ENCODE data around the gene MTMR2.

Gene MTMR2

DNA sequence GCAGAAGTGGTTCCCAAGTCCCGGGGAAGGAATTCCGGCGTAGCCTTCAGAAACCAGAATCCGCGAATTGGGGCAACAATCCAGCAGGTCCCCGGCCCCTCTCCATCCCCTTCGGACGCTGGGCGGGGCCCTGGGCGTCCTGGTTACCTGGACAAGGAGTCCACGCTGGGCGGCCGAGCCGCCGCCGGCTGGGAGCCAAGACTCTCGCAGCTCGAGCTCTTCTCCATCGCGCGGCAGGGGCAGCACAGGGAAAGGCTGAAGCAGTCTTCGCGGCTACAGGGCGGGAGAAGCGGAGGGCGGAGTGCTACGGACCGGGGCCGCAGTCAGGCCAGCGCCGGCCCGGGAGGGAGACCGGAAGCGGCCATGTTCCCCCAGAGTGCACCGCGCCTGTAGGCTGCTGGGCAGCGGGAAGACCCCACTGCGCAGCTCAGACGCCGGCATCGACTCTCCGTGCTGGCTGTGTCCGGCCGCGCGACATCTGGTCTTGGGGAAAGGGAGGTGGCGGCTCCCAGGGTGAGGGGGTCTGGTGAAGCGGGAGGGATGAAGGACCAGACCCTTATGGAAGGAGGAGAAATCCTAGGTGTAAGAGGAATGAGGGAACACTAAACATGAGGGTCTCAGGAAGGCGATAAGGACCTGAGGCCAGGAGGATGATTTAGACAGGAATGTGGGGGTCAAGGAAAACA is at the start of gene MTMR2:
Gene MTMR2 (minus strand): TSS at position 380 of the 686 bp plus-strand sequence. CDS start 153 bp downstream, at position 227.
- DNase-seq (ENCODE audit: low read depth in 2 of 3, low spot score in 2 of 3): peak; percentile 29 to 52 (median 37)

DNA sequence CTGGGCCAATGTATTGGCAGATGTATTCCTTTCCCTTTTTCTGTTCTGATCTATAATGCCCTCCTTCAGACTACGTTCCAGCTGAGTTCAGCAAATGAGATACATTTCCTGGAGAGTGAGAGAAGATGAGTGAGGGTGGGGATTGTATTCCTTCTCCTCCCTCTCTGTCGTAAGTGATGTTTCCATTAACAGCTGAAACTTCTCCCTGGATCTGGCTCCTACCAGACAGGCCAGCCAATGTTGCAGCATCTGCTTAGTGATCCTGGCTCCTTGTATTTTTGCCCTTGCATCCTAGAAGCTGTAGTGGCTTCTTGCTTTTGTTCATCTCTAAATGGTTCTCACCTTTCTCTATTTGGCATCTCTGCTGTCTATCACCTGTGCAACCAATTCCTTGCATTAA is 48.2 kb upstream of the MTMR2 start:
- DNase-seq (ENCODE audit: low read depth in 2 of 3, low spot score in 2 of 3): no peak

DNA sequence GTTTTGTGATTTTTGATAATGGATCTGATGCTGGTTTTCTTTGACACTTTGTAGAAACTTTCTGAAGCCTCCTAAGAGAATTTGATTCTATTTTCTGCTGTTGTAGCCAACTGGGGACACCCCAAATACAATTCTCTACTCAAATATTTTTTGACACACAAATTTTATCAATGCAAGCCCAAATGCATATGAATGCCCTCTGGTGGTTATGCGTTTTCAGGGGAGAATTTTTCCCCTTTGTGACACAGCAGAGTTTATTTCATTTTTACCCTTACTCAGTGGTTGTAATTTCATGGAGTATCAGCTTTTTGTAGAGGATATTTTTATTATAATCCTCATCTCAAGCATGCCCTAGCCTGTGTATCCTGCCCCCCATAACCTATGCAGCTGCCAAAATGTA is 44.7 kb upstream of the MTMR2 start:
- no peak for DNase-seq (ENCODE audit: low read depth in 2 of 3, low spot score in 2 of 3)

DNA sequence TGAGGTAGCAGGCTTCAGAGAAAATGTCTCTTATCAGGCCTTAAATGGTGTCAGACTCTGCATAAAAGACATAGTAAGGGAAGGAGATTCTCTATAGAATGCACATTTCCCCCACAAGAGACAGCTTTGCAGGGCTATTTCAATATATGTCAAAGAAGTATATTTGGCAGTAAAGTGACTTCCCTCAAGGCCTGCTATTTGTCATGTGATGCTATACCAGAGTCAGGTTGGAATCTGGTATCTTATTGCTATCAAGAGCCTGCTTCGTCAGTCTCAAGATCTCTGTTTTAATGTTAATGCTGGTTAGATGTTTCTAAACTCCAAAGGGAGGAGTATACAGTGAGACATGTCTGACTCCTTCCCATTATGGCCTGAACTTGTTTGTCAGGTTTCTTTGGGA is 40.4 kb upstream of the MTMR2 start:
- DNase-seq (ENCODE audit: low read depth in 2 of 3, low spot score in 2 of 3): no peak

DNA sequence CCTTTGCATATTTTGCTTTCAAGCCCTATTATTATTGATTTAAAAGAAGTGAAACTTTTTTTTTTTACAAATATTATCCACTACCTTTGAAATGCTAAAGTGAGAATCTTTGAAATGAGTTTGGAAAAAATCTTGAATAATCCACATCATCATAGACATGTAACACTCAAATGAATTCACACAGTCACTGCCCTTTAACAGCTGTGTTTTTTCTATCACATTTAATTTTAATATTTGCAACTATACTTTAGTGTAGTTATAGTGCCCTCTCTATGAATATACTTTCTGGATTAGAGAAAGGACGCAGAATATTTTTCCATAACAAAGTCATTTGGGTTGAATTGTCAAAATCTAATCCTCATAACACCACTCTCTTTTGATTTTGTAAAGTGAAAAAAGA is 37.9 kb upstream of the MTMR2 start:
- no peak for DNase-seq (ENCODE audit: low read depth in 2 of 3, low spot score in 2 of 3)

DNA sequence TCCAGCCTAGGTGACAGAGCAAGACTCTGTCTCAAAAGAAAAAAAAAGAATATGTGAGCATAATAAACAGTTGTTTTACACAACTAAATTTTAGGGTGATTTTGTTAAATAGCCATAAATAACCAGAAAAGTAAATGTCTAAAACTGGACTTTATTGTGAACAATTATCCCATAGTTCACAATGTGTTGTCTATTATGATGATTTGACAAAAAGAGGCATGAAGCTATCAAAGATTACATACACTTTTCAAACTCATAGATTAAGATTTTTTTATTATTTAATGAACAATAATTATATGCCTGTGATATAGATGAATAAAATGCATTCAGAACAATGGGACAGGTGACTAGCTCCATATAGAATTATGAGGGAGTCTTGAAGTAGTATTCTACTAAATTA is 27.0 kb upstream of the MTMR2 start:
- DNase-seq (ENCODE audit: low read depth in 2 of 3, low spot score in 2 of 3): no peak

DNA sequence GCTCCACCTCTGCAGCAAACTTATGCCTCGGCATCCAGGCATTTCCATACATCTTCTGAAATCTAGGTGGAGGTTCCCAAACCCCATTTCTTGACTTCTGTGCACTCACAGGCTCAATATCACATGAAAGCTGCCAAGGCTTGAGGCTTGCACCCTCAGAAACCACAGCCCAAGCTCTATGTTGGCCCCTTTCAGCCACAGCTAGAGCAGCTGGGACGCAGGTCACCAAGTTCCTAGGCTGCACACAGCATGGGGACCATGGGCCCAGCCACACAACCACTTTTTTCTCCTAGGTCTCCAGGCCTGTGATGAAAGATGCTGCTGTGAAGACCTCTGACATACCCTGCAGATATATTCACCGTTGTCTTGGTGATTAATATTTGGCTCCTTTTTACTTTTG is 24.7 kb upstream of the MTMR2 start:
- DNase-seq (ENCODE audit: low read depth in 2 of 3, low spot score in 2 of 3): no peak

DNA sequence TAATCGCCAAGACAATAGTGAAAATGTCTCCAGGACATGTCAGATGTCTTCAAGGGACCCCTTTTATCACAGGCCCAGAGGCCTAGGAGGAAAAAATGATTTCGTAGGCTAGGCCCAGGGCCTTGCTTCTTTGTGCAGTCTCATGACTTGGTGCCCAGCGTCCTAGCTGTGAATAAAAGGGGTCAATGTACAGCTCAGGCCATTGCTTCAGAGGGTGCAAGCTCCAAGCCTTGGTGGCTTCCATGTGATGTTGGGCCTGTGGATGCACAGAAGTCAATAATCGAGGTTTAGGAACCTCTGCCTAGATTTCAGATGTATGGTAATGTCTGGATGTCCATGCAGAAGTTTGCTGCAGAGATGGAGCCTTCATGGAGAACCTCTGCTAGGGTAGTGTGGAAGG is 20.7 kb upstream of the MTMR2 start:
- DNase-seq (ENCODE audit: low read depth in 2 of 3, low spot score in 2 of 3): no peak

DNA sequence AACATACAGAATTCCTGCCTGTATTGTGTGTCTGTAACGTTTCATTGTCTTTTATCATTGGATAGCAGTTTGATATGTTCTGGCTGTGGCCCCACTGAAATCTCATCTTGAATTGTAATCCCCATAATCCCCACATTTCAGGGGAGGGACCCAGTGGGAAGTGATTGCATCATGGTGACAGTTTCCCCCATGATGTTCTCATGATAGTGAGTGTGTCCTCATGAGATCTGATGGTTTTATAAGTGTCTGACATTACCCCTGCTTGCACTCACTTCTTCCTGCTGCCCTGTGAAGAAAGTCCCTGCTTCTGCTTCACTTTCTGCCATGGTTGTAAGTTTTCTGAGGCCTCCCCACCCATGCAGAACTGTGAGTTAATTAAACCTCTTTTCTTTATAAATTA is 19.6 kb upstream of the MTMR2 start:
- no peak for DNase-seq (ENCODE audit: low read depth in 2 of 3, low spot score in 2 of 3)

DNA sequence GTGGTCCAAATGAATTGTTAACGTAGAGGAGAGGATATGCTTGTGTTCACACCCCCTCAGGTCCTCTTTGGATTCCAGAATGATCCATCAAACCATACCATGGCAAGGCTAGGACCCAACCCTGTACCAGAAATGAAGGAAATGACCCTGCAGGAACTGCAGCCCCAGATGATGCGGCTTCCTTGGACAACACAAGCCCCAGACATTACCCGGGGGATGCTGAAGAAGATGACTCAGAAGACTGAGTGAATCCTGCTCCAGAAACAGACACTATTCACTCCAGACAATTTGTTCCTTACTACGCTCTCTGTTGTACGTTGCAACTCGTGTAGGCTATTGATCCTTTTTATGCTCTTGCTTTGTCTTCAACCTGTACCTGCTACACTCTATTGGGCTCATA is 15.2 kb upstream of the MTMR2 start:
- DNase-seq (ENCODE audit: low read depth in 2 of 3, low spot score in 2 of 3): no peak

DNA sequence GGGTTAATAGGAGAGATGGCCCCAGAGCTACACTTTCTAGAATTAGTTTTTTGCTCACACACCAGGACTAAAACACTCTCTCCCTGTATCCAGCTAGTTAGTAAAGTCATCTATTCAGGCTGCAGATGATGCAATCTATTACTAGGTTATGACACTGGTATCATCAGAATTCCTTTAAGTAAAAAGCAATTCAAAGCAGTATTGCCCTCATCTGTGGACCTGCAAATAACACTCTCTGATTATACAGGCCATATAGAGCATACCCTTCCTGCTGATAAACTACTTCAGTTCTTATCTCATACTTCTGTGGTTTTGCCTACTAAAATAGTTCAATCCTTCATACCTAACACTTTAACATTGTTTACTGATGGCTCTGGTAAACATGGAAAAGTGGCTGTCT is 13.5 kb upstream of the MTMR2 start:
- no peak for DNase-seq (ENCODE audit: low read depth in 2 of 3, low spot score in 2 of 3)

DNA sequence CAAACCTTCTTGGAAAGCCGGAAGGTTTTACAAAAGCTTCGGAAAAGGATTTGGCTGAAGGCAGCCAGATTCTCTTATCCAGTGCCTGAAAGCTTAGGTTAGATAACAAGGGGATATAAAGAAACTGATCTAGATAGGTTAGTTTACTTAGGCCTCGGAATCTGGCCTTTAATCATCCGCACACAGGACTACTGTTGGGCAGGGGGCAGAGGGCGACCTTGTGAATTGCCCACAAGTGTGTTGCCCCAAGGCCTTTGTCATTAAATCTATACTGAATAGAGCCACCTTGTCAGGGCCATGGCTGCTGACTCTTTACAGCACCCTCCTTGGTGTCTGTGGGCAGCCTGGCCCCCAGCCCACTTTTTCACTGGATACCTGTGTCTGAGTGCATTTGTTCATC is 9.7 kb upstream of the MTMR2 start:
- DNase-seq (ENCODE audit: low read depth in 2 of 3, low spot score in 2 of 3): no peak

DNA sequence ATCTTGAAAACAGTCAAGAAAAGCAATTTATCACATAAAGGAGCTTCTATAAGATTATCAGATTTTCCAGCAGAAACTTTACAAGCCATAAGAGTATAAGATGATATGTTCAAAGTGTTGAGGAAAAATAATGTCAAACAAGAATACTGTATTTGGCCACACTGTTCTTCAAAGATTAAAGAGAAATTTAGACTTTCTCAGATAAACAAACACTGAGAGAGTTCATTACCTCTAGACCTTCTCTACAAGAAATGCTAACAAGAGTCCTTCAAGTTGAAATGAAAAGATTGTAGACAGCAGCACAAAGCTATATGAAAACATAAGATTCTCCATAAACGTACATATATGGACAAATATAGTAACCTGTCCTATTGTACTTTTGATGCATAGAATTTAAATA is 8.0 kb upstream of the MTMR2 start:
- DNase-seq (ENCODE audit: low read depth in 2 of 3, low spot score in 2 of 3): no peak

DNA sequence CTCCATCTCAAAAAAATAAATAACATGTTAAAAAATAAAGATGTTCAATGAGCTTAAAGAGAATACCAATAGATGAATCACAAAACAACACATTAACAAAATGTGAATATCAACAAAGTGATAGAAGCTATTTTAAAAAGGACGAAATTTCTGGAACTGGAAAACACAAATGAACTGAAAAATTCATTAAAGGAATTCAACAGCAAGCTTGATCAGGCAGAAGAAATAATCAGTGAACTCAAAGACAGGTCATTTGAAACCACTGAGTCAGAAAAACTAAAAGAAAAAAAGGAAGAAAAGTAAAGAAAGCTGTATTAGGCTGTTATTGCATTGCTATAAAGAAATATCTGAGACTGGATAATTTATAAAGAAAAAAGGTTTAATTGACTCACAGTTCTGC is 7.0 kb upstream of the MTMR2 start:
- DNase-seq (ENCODE audit: low read depth in 2 of 3, low spot score in 2 of 3): no peak

DNA sequence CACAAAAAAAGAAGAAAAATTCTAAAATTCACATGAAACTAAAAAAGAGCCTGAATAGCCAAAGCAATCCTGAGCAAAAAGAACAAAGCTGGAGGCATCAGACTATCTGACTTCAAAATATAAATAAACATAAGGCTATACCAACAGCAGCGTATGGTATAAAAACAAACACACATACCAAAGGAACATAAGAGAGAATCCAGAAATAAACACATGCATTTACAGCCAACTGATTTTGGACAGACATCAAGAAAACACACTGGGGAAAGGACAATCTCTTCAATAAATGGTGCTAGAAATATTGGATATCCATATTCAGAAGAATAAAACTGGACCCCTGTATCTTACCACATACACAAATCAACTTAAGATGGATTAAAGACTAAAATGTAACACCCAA is 2.8 kb upstream of the MTMR2 start:
- DNase-seq (ENCODE audit: low read depth in 2 of 3, low spot score in 2 of 3): no peak

DNA sequence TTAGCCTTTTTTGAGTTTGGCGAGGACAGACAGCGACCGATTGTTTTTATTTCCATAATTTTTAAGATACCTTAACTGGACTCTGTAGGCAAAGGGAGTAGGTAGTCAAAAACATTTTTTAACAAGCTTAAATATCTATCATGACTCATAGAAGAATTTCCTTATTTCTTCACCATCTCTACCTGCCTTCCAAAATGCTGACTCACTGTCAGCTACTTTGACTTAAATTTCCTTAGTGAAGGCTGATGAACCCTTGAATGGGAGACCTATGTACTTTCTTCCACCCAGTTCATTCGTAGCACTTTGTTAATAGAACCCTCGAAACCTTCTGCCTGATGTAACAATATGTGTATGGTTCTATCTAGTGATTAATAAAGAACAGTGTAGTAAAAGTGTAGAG is 1.1 kb upstream of the MTMR2 start:
- DNase-seq (ENCODE audit: low read depth in 2 of 3, low spot score in 2 of 3): no peak

DNA sequence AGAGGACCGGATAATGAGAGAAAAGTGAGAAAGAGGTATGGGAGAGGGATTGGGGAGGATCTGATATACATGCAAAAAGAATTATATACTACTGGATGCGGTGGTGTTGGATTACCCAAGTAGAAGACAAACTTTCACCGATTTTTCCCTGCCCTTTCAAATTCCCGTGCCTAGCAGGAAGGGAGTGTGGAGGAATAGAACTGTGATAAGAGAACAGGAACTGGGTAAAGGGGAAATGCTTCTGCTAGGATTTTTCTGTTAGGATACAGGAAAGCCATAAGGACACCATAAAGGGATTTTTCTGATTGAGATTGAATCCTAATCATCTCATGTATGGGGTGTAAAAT is 480 bp upstream of the MTMR2 start:
- no peak for DNase-seq (ENCODE audit: low read depth in 2 of 3, low spot score in 2 of 3)

DNA sequence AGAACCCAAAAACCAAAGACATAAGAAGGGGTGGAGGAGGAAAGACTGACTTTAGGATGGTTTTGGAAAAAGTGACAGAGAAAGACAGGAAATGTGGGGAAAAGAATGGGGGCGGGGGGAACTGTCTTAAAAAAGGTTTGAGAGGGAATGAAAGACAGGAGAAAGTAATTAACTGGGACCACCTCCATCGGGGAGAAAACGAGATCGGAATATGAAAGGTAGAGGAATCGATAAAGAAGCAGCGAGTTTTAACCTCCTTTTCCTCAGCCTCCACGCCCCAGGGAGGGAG is 524 bp downstream of the MTMR2 start:
- DNase-seq (ENCODE audit: low read depth in 2 of 3, low spot score in 2 of 3): no peak

DNA sequence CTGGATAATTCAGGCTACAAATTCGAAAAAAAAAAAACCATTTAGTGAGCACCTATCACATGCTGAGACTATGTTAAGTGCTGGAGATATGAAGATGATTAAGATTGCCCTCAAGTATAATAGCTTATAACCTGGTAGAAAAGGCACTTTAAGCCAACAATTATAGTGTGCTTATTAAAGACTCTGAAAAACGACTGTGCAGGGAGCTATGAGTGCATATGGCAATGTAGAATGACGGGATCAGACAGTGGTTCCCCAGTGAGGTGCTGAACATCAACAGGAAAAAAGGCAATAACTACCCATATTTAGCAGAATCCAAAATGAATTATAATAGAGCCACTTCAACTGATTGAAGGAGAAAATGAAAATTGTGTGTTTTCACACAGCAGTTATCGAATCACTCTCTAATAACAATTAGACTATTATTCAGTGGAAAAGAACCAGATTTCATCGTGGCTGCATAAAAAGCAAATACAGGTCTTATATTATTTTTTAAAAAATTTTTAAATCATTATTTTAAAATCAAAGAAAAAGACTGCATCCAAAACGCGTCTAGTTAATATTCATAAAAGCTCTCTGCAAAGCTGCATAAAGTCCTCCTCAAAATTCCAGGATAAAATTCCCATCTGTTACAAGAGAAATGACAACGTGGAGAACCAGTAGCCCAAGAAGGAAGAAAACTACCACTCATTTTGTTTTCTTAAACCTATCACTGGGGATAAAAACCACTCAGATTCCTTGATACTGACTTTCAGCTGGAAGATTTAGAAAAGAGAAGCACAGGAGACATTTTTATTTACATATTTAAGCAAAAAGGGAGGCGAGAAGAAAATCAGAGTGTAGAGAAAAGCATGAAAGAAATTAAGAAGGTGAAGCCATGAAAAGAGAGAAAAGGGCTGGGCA is 1.1 kb downstream of the MTMR2 start:
- no peak for DNase-seq (ENCODE audit: low read depth in 2 of 3, low spot score in 2 of 3)

DNA sequence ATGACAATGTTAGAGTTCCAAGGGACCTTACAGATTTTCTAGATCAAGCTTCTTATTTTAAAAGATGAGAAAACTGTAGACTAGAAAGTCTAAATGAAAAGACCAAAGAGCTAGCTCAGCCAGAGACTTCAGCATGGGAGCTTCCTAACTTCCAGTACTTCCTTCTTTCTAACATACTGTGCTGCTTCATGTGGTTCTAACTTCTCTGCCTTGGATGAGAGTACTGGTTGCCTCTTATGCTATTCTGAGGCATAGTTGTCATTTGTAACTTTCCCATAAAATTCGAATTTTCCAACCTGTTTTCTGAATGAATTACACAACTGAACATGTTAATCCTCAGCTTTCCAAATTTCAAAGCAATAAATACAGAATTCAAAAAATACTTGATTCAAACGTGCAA is 1.8 kb downstream of the MTMR2 start:
- DNase-seq (ENCODE audit: low read depth in 2 of 3, low spot score in 2 of 3): no peak

DNA sequence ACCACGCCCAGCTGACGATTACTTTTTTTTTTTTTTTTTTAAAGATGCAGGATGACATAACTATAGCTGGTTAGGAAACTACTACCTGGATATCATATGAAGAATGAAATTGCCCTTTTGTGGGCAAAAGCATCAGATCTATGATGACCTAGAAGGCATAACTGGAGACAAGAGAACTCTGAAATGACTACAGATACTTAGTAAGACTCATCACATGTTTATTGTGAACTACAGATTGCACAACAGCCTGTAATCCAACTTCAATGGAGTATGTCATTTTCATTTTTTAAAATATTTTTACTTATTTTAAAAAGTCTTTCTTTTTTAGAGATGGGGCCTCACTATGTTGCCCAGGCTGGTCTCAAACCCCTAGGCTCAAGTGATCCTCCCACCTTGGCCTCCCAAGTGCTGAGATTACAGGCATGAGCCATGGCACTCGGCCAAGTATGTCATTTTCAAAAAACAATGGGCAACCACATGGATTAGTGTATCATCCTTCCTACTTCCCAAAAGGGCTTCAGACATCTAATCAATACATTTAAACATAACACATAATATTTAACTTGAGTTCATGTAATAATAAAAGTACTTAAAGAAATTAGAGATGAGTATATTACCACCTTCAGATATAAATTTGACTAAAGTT is 3.3 kb downstream of the MTMR2 start:
- no peak for DNase-seq (ENCODE audit: low read depth in 2 of 3, low spot score in 2 of 3)

DNA sequence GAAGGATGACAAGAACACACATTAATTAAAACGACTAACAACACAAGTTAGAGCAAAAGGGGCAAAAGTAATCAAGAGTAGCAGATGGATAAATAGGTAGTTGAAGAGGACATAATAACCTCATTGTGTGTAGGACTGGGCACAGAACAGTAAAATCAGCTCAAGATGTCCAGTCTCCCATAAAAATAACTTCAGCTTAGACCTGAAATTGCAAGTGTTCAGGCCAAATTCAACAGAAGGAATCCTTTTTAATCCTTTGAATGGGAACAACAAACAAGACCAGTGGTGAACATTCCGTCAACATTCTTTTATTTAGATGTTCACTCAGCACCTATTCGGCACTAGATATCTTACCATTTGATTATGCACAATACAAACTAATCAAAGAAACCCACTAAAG is 4.4 kb downstream of the MTMR2 start:
- DNase-seq (ENCODE audit: low read depth in 2 of 3, low spot score in 2 of 3): no peak

DNA sequence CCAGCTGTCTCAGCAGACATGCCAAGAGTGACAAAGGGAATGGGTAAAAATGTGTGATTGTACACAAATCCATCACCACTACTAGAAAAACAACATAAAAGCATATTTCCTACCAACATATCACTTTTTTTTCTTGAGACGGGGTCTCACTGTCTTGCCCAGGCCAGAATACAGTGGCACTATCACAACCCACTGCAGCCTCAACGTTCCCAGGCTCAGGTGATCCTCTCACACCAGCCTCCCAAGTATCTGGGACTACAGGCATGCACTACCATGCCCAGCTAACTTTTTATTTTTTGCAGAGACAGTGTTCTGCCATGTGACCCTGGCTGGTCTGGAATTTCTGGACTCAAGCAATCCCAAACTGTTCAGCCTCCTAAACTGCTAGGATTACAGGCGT is 5.2 kb downstream of the MTMR2 start:
- DNase-seq (ENCODE audit: low read depth in 2 of 3, low spot score in 2 of 3): no peak
